ENCODE results near the gene RHCE. TPM values are rescaled to one million over a fixed set of nuclear protein-coding genes. Genes with fewer than 3 reads are reported as not detected.
"Not testable (repeated sequence)": the region's sequence is repeated elsewhere in the genome, so short reads cannot be mapped to it uniquely, and the experiment has no call there.

RHCE gene
- total and polyA plus RNA-seq, 2 of the 8 experiments (the other 6 are each of a cell fraction or from before 2014, with no cell fraction given) = 0.23 to 0.50 TPM

DNA sequence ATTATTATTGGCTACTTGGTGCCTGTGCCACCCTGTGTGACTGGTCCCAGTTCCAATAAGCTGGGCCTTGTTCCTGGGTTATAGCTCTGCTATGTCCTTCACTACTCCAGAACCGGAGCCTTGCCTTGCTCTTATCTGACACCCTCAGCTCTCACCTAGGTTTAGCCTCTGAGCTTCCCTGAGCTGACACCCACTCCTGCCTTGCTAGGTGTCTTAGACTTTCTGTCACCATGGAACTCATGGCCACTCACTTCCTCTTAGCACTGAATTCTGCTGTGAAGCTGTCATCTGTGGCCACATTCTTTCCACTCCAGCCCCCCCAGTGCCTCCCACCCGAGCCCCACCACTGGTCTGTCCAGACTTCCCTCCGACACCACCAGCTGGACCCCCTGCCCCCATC lies 30.9 kb downstream of the RHCE start:
- H2BK12ac ChIP-seq (ENCODE audit: low read depth, low read length); H2BK120ac ChIP-seq (replicated peaks; ENCODE audit: low read depth, low read length); H3K4me1 ChIP-seq (replicated peaks in 1 of 4; ENCODE audit: control insufficient read depth in 3 of 4, insufficient read depth in 4 of 4, low read length in 3 of 4); H3K56ac ChIP-seq (replicated peaks; ENCODE audit: insufficient read length, low read depth, low read length); H3K4me3 ChIP-seq (ENCODE audit: extremely low read depth in 1 of 4, insufficient read depth in 2 of 4, low read depth in 3 of 4, low read length in 4 of 4); H3K4me2 ChIP-seq (ENCODE audit: insufficient read depth in 1 of 2, low read depth in 2 of 2, low read length in 2 of 2); H3K36me3 ChIP-seq (ENCODE audit: control insufficient read depth in 2 of 4, insufficient read depth in 4 of 4, low read length in 3 of 4); H2AFZ ChIP-seq (ENCODE audit: low read length); H3K27me3 ChIP-seq (replicated peaks in 1 of 4; ENCODE audit: control insufficient read depth in 3 of 4, extremely low read depth in 1 of 4, insufficient read depth in 3 of 4, low read length in 3 of 4); POLR2A ChIA-PET (ENCODE audit: partially characterized antibody); H3K18ac ChIP-seq (ENCODE audit: extremely low read depth, low read length); H2AK5ac ChIP-seq (ENCODE audit: low read depth, low read length); H3K79me2 ChIP-seq (ENCODE audit: control insufficient read depth in 1 of 2, insufficient read depth in 2 of 2, low read length in 2 of 2); H4K5ac ChIP-seq (ENCODE audit: insufficient read length, low read depth, low read length); H4K20me1 ChIP-seq (replicated peaks in 1 of 2; ENCODE audit: control insufficient read depth in 1 of 2, insufficient read depth in 2 of 2, low read length in 2 of 2); H4K91ac ChIP-seq (replicated peaks; ENCODE audit: insufficient read length, low read length); H2BK5ac ChIP-seq (ENCODE audit: low read depth, low read length); H3K79me1 ChIP-seq (ENCODE audit: low read depth, low read length); H3K23me2 ChIP-seq (ENCODE audit: low read depth, low read length); H3K4ac ChIP-seq (replicated peaks; ENCODE audit: insufficient read length, low read depth, low read length); H3K23ac ChIP-seq (ENCODE audit: insufficient read length); CTCF ChIA-PET (ENCODE audit: partially characterized antibody); H2BK20ac ChIP-seq (ENCODE audit: low read length); H3K9me3 ChIP-seq (ENCODE audit: insufficient read depth in 2 of 2, low read depth in 1 of 2, low read length in 1 of 2); FAIRE-seq; H2BK15ac ChIP-seq (ENCODE audit: low read length); H3K27ac ChIP-seq (ENCODE audit: low read depth, low read length); H3K14ac ChIP-seq (ENCODE audit: insufficient read length); H3K9ac ChIP-seq (replicated peaks in 1 of 4; ENCODE audit: extremely low read depth in 1 of 4, low read depth in 3 of 4, low read length in 3 of 4); H4K8ac ChIP-seq (ENCODE audit: extremely low read depth, insufficient read depth, low read length): not testable (repeated sequence)
- 89% methylated on average over 3 of the region's 3 CpGs; no CpG with 5 or more reads in 1 of the 2 experiments for WGBS, 2 experiments (ENCODE audit: extremely low coverage in 1 of 2, insufficient coverage in 1 of 2, insufficient read length in 1 of 2, insufficient replicate concordance in 2 of 2, low coverage in 1 of 2, low lambda C conversion rate in 2 of 2, missing lambda C conversion rate in 1 of 2)
- peak in 1 of 2 experiments; percentile 13 for DNase-seq (ENCODE audit: low read depth in 1 of 2, low spot score in 2 of 2)

- H4K20me1 ChIP-seq (replicated peaks in 1 of 2; ENCODE audit: control insufficient read depth in 1 of 2, insufficient read depth in 2 of 2, low read length in 2 of 2); H3K79me1 ChIP-seq (ENCODE audit: low read depth, low read length); H3K18ac ChIP-seq (ENCODE audit: extremely low read depth, low read length); H3K4me2 ChIP-seq (ENCODE audit: insufficient read depth in 1 of 2, low read depth in 2 of 2, low read length in 2 of 2); H4K5ac ChIP-seq (ENCODE audit: insufficient read length, low read depth, low read length); H3K14ac ChIP-seq (ENCODE audit: insufficient read length); POLR2A ChIA-PET (ENCODE audit: partially characterized antibody); CTCF ChIA-PET (ENCODE audit: partially characterized antibody); H2BK12ac ChIP-seq (ENCODE audit: low read depth, low read length); H3K9me3 ChIP-seq (ENCODE audit: insufficient read depth in 2 of 2, low read depth in 1 of 2, low read length in 1 of 2); H2AK5ac ChIP-seq (ENCODE audit: low read depth, low read length); H3K27me3 ChIP-seq (replicated peaks in 1 of 4; ENCODE audit: control insufficient read depth in 3 of 4, extremely low read depth in 1 of 4, insufficient read depth in 3 of 4, low read length in 3 of 4); H3K23me2 ChIP-seq (ENCODE audit: low read depth, low read length); H4K91ac ChIP-seq (replicated peaks; ENCODE audit: insufficient read length, low read length); H3K27ac ChIP-seq (ENCODE audit: low read depth, low read length); H4K8ac ChIP-seq (ENCODE audit: extremely low read depth, insufficient read depth, low read length); FAIRE-seq; H3K23ac ChIP-seq (ENCODE audit: insufficient read length); H3K79me2 ChIP-seq (ENCODE audit: control insufficient read depth in 1 of 2, insufficient read depth in 2 of 2, low read length in 2 of 2); H2BK20ac ChIP-seq (ENCODE audit: low read length); H2AFZ ChIP-seq (ENCODE audit: low read length); H2BK5ac ChIP-seq (ENCODE audit: low read depth, low read length); H3K56ac ChIP-seq (replicated peaks; ENCODE audit: insufficient read length, low read depth, low read length); H2BK120ac ChIP-seq (replicated peaks; ENCODE audit: low read depth, low read length); H2BK15ac ChIP-seq (ENCODE audit: low read length); H3K4me3 ChIP-seq (ENCODE audit: extremely low read depth in 1 of 4, insufficient read depth in 2 of 4, low read depth in 3 of 4, low read length in 4 of 4); H3K4ac ChIP-seq (replicated peaks; ENCODE audit: insufficient read length, low read depth, low read length); H3K4me1 ChIP-seq (replicated peaks in 1 of 4; ENCODE audit: control insufficient read depth in 3 of 4, insufficient read depth in 4 of 4, low read length in 3 of 4); H3K9ac ChIP-seq (replicated peaks in 1 of 4; ENCODE audit: extremely low read depth in 1 of 4, low read depth in 3 of 4, low read length in 3 of 4); H3K36me3 ChIP-seq (ENCODE audit: control insufficient read depth in 2 of 4, insufficient read depth in 4 of 4, low read length in 3 of 4): not testable (repeated sequence)
- peak in 1 of 2 experiments; percentile 41 for DNase-seq (ENCODE audit: low read depth in 1 of 2, low spot score in 2 of 2)
- WGBS, 2 experiments (ENCODE audit: extremely low coverage in 1 of 2, insufficient coverage in 1 of 2, insufficient read length in 1 of 2, insufficient replicate concordance in 2 of 2, low coverage in 1 of 2, low lambda C conversion rate in 2 of 2, missing lambda C conversion rate in 1 of 2) = 88% methylated on average over 8 of the region's 9 CpGs; no CpG with 5 or more reads in 1 of the 2 experiments
Measured at GRCh38 chr1:25388691-25389090, 31.9 kb downstream of the RHCE start.

Data from H1 (cell line).